HCT116 (cell line): ENCODE measurements around the gene VWA1. TPM values are rescaled to one million over a fixed set of nuclear protein-coding genes. Genes with fewer than 3 reads are reported as not detected.
A peak's percentile ranks its signal among the peaks of the same experiment; 100 is the strongest.
"Not testable (repeated sequence)": the region's sequence is repeated elsewhere in the genome, so short reads cannot be mapped to it uniquely, and the experiment has no call there.

Source experiments
- ATAC-seq: fragments of 200-7000 bp; cut with Tn5 transposase; 2 replicates; pipeline ENCODE4 v1.9.1; 2020; ENCODE audit warnings: mild to moderate bottlenecking, moderate library complexity
- BruUV-seq: library from RNA; stranded (reverse); fragments of 400-500 nt; replicated peaks from 2 replicates; lab custom pipeline; 2021; lab: Mats Ljungman, UMichigan
- CTCF ChIA-PET: fragments of 300-600 bp; sonication (Branson Sonifier 250); formaldehyde crosslinking; loops from one replicate; lab custom pipeline; 2021; ENCODE audit warnings: antibody characterized with exemption; lab: Charles Lee
- POLR2A ChIA-PET: fragments of 300-600, 350-600 bp; sonication (Branson Sonifier 250); formaldehyde crosslinking; loops from one replicate; lab custom pipeline; 2021; ENCODE audit warnings: antibody characterized with exemption; lab: Charles Lee
- RAD21 ChIA-PET, 2 experiments: fragments of 300-600 bp; sonication (Branson Sonifier 250); formaldehyde crosslinking; loops; one replicate each; lab custom pipeline; 2023; ENCODE audit warnings: low total read pairs in 2 of 2; ENCODE audit not compliant: uncharacterized antibody in 2 of 2, unreplicated experiment in 2 of 2, low non-redundant PET in 1 of 2; lab: Charles Lee
- DNase-seq: peaks from one replicate; pipeline ENCODE4 v3.0.0-alpha.2; 2010; ENCODE audit warnings: low read depth, low spot score
- H2AFZ ChIP-seq: fragments of 200-600 bp; shearing (Covaris generic), sonication (generic); 2 replicates; pipeline ENCODE4 v1.6.1; 2017; ENCODE audit warnings: low read depth, mixed run types, mixed read lengths, antibody characterized with exemption, low read length; ENCODE audit not compliant: poor library complexity, severe bottlenecking
- H3K27ac ChIP-seq: 2 replicates; pipeline ENCODE4 v1.5.1; 2012; ENCODE audit warnings: low read depth, low read length
- H3K27me3 ChIP-seq: fragments of 200-600 bp; sonication (generic); 2 replicates; pipeline ENCODE4 v1.6.1; 2016; ENCODE audit warnings: mixed run types, low read length, mixed read lengths; ENCODE audit not compliant: insufficient read depth
- H3K36me3 ChIP-seq, 2 experiments: fragments of 200-500 bp in 1 of 2; fragments of 200-600 bp in 1 of 2; sonication (Bioruptor generic) in 1 of 2; sonication (generic) in 1 of 2; 2 replicates each; pipeline versions ENCODE4 v1.5.1 to v1.6.1; 2014 to 2016; ENCODE audit warnings: low read length in 2 of 2, inconsistent platforms in 1 of 2, mixed read lengths in 1 of 2, mixed run types in 1 of 2; ENCODE audit not compliant: insufficient read depth in 2 of 2, control insufficient read depth in 1 of 2
- H3K4me1 ChIP-seq, 2 experiments: fragments of 200-600 bp in 1 of 2; sonication (generic) in 1 of 2; 2 replicates each; pipeline versions ENCODE4 v1.5.1 to v1.6.1; 2012 to 2017; ENCODE audit warnings: low read length in 2 of 2, inconsistent platforms in 1 of 2, mild to moderate bottlenecking in 1 of 2, mixed read lengths in 1 of 2, mixed run types in 1 of 2, moderate library complexity in 1 of 2; ENCODE audit not compliant: insufficient read depth in 2 of 2, control insufficient read depth in 1 of 2
- H3K4me2 ChIP-seq: fragments of 200-600 bp; sonication (generic); 2 replicates; pipeline ENCODE4 v1.6.1; 2017; ENCODE audit warnings: mixed run types, low read length, mixed read lengths
- H3K4me3 ChIP-seq, 2 experiments: fragments of 200-600 bp in 1 of 2; sonication (generic) in 1 of 2; replicated peaks in 1 of 2; 2 replicates each; pipeline ENCODE4 v1.5.1; 2011 to 2016; ENCODE audit warnings: low read length in 2 of 2, control low read depth in 1 of 2, low read depth in 1 of 2, mild to moderate bottlenecking in 1 of 2, mixed read lengths in 1 of 2, mixed run types in 1 of 2
- H3K79me2 ChIP-seq: fragments of 200-600 bp; sonication (generic); 2 replicates; pipeline ENCODE4 v1.6.1; 2017; ENCODE audit warnings: mild to moderate bottlenecking, mixed run types, low read length, moderate library complexity, mixed read lengths; ENCODE audit not compliant: insufficient read depth
- H3K9ac ChIP-seq: fragments of 200-600 bp; sonication (generic); 2 replicates; pipeline ENCODE4 v1.6.1; 2016; ENCODE audit warnings: low read length, mixed read lengths
- H3K9me2 ChIP-seq: fragments of 200-600 bp; sonication (generic), shearing (Covaris generic); 2 replicates; pipeline ENCODE4 v1.6.1; 2017; ENCODE audit warnings: mixed run types, mild to moderate bottlenecking, moderate library complexity; ENCODE audit not compliant: insufficient read depth
- H3K9me3 ChIP-seq, 2 experiments: fragments of 200-500 bp in 1 of 2; fragments of 200-600 bp in 1 of 2; sonication (Bioruptor generic) in 1 of 2; sonication (generic) in 1 of 2; 2 replicates each; pipeline ENCODE4 v1.6.1; 2014 to 2017; ENCODE audit warnings: low read length in 2 of 2, mixed read lengths in 2 of 2, inconsistent platforms in 1 of 2, low read depth in 1 of 2, mild to moderate bottlenecking in 1 of 2, mixed run types in 1 of 2, moderate library complexity in 1 of 2; ENCODE audit not compliant: control insufficient read depth in 1 of 2, insufficient read depth in 1 of 2
- H4K20me1 ChIP-seq: fragments of 200-600 bp; sonication (generic), shearing (Covaris generic); 2 replicates; pipeline ENCODE4 v1.6.1; 2017; ENCODE audit warnings: mixed run types, mild to moderate bottlenecking, moderate library complexity; ENCODE audit not compliant: insufficient read depth
- CBX3 ChIP-seq: IDR thresholded peaks from 2 replicates; pipeline ENCODE4 v1.6.1; 2012; ENCODE audit warnings: low read depth
- JUND ChIP-seq: IDR thresholded peaks from 2 replicates; pipeline ENCODE4 v1.6.1; 2012
- POLR2A ChIP-seq: IDR thresholded peaks from 2 replicates; pipeline ENCODE4 v1.7.0; 2011; ENCODE audit warnings: borderline replicate concordance; ENCODE audit not compliant: insufficient read depth, insufficient read length; ENCODE audit errors: extremely low read depth
- POLR2AphosphoS5 ChIP-seq: IDR thresholded peaks from 2 replicates; pipeline ENCODE4 v1.6.1; 2011; ENCODE audit warnings: mild to moderate bottlenecking, low read depth, low read length, moderate library complexity
- ZFX ChIP-seq: fragments of 450-650 bp; IDR thresholded peaks from 2 replicates; pipeline ENCODE4 v1.6.1; 2017
- intact Hi-C: fragments of 100-400 bp; cut with micrococcal nuclease; formaldehyde crosslinking; loops from 2 replicates; pipeline ENCODE4 v1.10.0; 2022
- total RNA-seq: library from RNA; stranded (reverse); gene quantifications from one replicate; pipeline ENCODE4 v1.2.1, GENCODE V29; 2021; ENCODE audit not compliant: unreplicated experiment

VWA1 gene
- total RNA-seq, 1 experiment from 2014 or later = 50.6 TPM

DNA sequence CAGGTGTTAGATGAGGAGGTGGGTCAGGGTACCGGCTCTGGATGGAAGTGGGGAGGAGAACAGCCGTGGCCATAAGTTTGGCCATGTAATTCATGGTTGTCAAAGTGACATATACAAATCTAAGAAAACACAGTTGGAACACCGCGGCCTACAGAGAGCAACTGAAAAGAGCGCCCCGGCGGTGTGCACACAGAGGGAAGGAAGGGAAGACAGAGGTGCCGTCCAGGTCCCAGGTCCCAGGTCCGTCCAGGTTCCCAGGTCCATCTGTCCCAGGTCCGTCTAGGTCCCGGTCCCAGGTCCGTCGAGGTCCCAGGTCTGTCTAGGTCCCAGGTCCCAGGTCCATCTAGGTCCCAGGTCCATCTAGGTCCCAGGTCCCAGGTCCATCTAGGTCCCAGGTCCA lies 23.9 kb upstream of the VWA1 start:
- ChIA-PET POLR2A (interaction anchor here (0.6 kb wide), 1 partner anchor 9 kb away, joined by 3 read pairs; no protein-coding TSS in a partner anchor), RAD21 (no interaction called here), CTCF (no interaction called here)
- H4K20me1 ChIP-seq = peaks cover 4% of the 10 kb centered on the region; the same call in 1 of the 2 replicates
- DNase-seq (no peak), ATAC-seq (no peak)
- no peak overlapping the region for H2AFZ ChIP-seq
- no peaks in the 10 kb centered on the region for H3K9me2 ChIP-seq
- H3K9ac ChIP-seq = no peak overlapping the region
- no TSS peak for BruUV-seq
- no peaks in the 10 kb centered on the region for H3K27me3 ChIP-seq
- TF ChIP-seq ZFX (no peak), POLR2A (peak; percentile 17), POLR2AphosphoS5 (peak; percentile 41; the same call in 1 of the 2 replicates), JUND (peak; percentile 15; the same call in 1 of the 2 replicates)
- no peak overlapping the region for H3K4me3 ChIP-seq
- H3K9me3 ChIP-seq = peaks cover 0 to 4% of the 10 kb centered on the region in 2 experiments; a peak in 1 of 4 replicates
- H3K4me1 ChIP-seq = peaks cover 6% of the 10 kb centered on the region in 2 experiments
- H3K79me2 ChIP-seq = peaks cover 31% of the 10 kb centered on the region
- H3K27ac ChIP-seq = no peak overlapping the region
- intact Hi-C loops = no loop called here
- H3K36me3 ChIP-seq = peaks cover 0 to 6% of the 10 kb centered on the region in 2 experiments; a peak in 1 of 4 replicates
- H3K4me2 ChIP-seq = no peak overlapping the region

GRCh38 chr1:1412311-1412902 lies 23.1 kb upstream of the VWA1 start:
- intact Hi-C loops, DNase-seq, H3K4me2 ChIP-seq, CTCF ChIA-PET, RAD21 ChIA-PET, H3K27me3 ChIP-seq, H3K9me3 ChIP-seq, BruUV-seq, H3K9ac ChIP-seq, POLR2A ChIA-PET, H3K4me1 ChIP-seq, H3K9me2 ChIP-seq, H4K20me1 ChIP-seq, H3K4me3 ChIP-seq, H3K36me3 ChIP-seq, H3K27ac ChIP-seq, H2AFZ ChIP-seq, ATAC-seq: not testable (repeated sequence)
- H3K79me2 ChIP-seq = peaks cover 24% of the 10 kb centered on the region
- 0 out of 2 replicates have a peak, but pooled peaks have one; percentile 19 for TF ChIP-seq CBX3
